ENCODE data around the gene DRAP1.

GRCh38 chr11:65891219-65892136 lies 27.7 kb upstream of the DRAP1 start:
- TF ChIP-seq CTCF (conservative IDR thresholded peaks at IDR 0.05; ENCODE audit: low read length) (peak; percentile 82), EZH2phosphoT487 (IDR thresholded peaks at IDR 0.05; ENCODE audit: borderline replicate concordance) (no peak)
